GM12892 (cell line): ENCODE data around the gene GUCA1A.
"Not testable (repeated sequence)": the region's sequence is repeated elsewhere in the genome, so short reads cannot be mapped to it uniquely, and the experiment has no call there.

Experiments
- DNase-seq: peaks from one replicate; pipeline ENCODE4 v3.0.0; 2011; ENCODE audit not compliant: insufficient read length
- FAIRE-seq: peaks from 2 replicates; lab custom pipeline; 2011; peaks lifted over from hg19 to GRCh38; lab: Jason Lieb, UNC
- POLR2A ChIP-seq: IDR thresholded peaks from 2 replicates; pipeline ENCODE4 v1.6.1; 2011; ENCODE audit warnings: low read depth, low read length, control low read depth
- POLR2AphosphoS5 ChIP-seq: IDR thresholded peaks from 2 replicates; pipeline ENCODE4 v1.6.1; 2011; ENCODE audit warnings: low read depth, low read length, control low read depth
- TAF1 ChIP-seq: IDR thresholded peaks from 2 replicates; pipeline ENCODE4 v1.6.1; 2011; ENCODE audit warnings: low read depth, mild to moderate bottlenecking, control low read depth, low read length, borderline replicate concordance

The GUCA1A gene

GRCh38 chr6:42165016-42165415, 8.1 kb upstream of the GUCA1A start:
- FAIRE-seq (no peak), DNase-seq (no peak)
- no peak for TF ChIP-seq POLR2A
- no peak for TF ChIP-seq POLR2AphosphoS5

GRCh38 chr6:42166444-42167141, 6.6 kb upstream of the GUCA1A start:
- DNase-seq, result peak; percentile 74
- FAIRE-seq, result no peak
- TF ChIP-seq POLR2A, result no peak
- TF ChIP-seq POLR2AphosphoS5, result no peak
- no peak for TF ChIP-seq TAF1

GRCh38 chr6:42168650-42169049, 4.5 kb upstream of the GUCA1A start:
- DNase-seq, result no peak
- TF ChIP-seq TAF1 (no peak), POLR2A (no peak), POLR2AphosphoS5 (no peak)
- no peak for FAIRE-seq

GRCh38 chr6:42169780-42170179, 3.4 kb upstream of the GUCA1A start:
- not testable (repeated sequence) for DNase-seq, FAIRE-seq

GRCh38 chr6:42171813-42172581, 1.2 kb upstream of the GUCA1A start:
- TF ChIP-seq TAF1 (no peak), POLR2AphosphoS5 (no peak), POLR2A (no peak)
- DNase-seq (no peak), FAIRE-seq (no peak)

- no peak for TF ChIP-seq POLR2AphosphoS5
- no peak for TF ChIP-seq POLR2A
- TF ChIP-seq TAF1, result no peak
- FAIRE-seq, result no peak
- DNase-seq, result no peak
These were observed 2.7 kb downstream of the GUCA1A start for GRCh38 chr6:42175860-42176259.

GRCh38 chr6:42176981-42177380, 3.8 kb downstream of the GUCA1A start:
- no peak for TF ChIP-seq POLR2A
- no peak for TF ChIP-seq POLR2AphosphoS5
- TF ChIP-seq TAF1, result no peak
- no peak for FAIRE-seq
- DNase-seq, result no peak

- FAIRE-seq (no peak), DNase-seq (no peak)
- TF ChIP-seq TAF1 (no peak), POLR2AphosphoS5 (no peak)
These were observed 4.6 kb downstream of the GUCA1A start for GRCh38 chr6:42177514-42178364.

GRCh38 chr6:42179261-42179944, 6.2 kb downstream of the GUCA1A start:
- FAIRE-seq (no peak), DNase-seq (no peak)
- TF ChIP-seq TAF1 (no peak), POLR2A (no peak), POLR2AphosphoS5 (no peak)

GRCh38 chr6:42179945-42180313, 6.8 kb downstream of the GUCA1A start:
- TF ChIP-seq TAF1 (no peak), POLR2A (no peak), POLR2AphosphoS5 (no peak)
- no peak for FAIRE-seq
- DNase-seq, result no peak

GRCh38 chr6:42182101-42182500, 8.9 kb downstream of the GUCA1A start:
- DNase-seq (no peak), FAIRE-seq (no peak)
- TF ChIP-seq TAF1, result no peak
- no peak for TF ChIP-seq POLR2AphosphoS5
- no peak for TF ChIP-seq POLR2A
